ENCODE data around the gene MCTS1. TPM values are rescaled to one million over a fixed set of nuclear protein-coding genes. Genes with fewer than 3 reads are reported as not detected.

Gene MCTS1
- total RNA-seq (10 to 100 TPM; 11.8 to 22.9 (median 20.6) TPM), polyA plus RNA-seq (10 to 100 TPM; 18.4 to 46.9 TPM)
- long read RNA-seq, donor 1, transcript MCTS1-202 (6 exons, 1,018 nt), result major isoform, 7 of 17 reads
- long read RNA-seq, donor 1, partial matches to known transcripts, result 2 of 17 reads
- long read RNA-seq, donor 1, other reads (novel, unspliced or antisense), result 8 of 17 reads
- long read RNA-seq, donor 2, transcript MCTS1-202 (6 exons, 1,018 nt), result major isoform, 44 of 78 reads
- long read RNA-seq, donor 2, partial matches to known transcripts, result 0 of 78 reads
- long read RNA-seq, donor 2, other reads (novel, unspliced or antisense), result 32 of 78 reads
- long read RNA-seq, donor 3, transcript MCTS1-202 (6 exons, 1,018 nt), result major isoform, 8 of 12 reads
- long read RNA-seq, donor 3, partial matches to known transcripts, result 0 of 12 reads
- long read RNA-seq, donor 3, other reads (novel, unspliced or antisense), result 4 of 12 reads

GRCh38 chrX:120603707-120604360 is at the start of gene MCTS1:
MCTS1 (plus strand) TSS chrX:120604101; CDS start chrX:120604237, 136 bp downstream.
- Histone ChIP-seq H3K27me3 (no peaks in the 10 kb centered on the region), H3K9me3 (no peaks in the 10 kb centered on the region), H3K4me3 (peak within 1 kb of the TSS; percentile 57), H3K36me3 (no peaks in the 10 kb centered on the region), H3K27ac (peak within 1 kb of the TSS; percentile 47 to 69), H3K4me1 (ENCODE audit: insufficient read depth) (no peaks in the 10 kb centered on the region)
- WGBS, 3 donors, result 30 to 42% (median 39%) methylated on average over 31 of the region's 31 CpGs
- TF ChIP-seq POLR2A (IDR thresholded peaks at IDR 0.05), result no peak
- TF ChIP-seq EP300 (IDR thresholded peaks at IDR 0.05), result no peak
- TF ChIP-seq CTCF (IDR thresholded peaks at IDR 0.05), result no peak
- intact Hi-C loops (cut with DNase I), result no loop called here
- DNase-seq, result peak; percentile 70 to 81 (median 76)

- Histone ChIP-seq H3K27ac (no peak overlapping the region), H3K36me3 (no peaks in the 10 kb centered on the region), H3K9me3 (no peaks in the 10 kb centered on the region), H3K4me1 (ENCODE audit: insufficient read depth) (no peaks in the 10 kb centered on the region), H3K4me3 (no peak overlapping the region), H3K27me3 (no peaks in the 10 kb centered on the region)
- 77% methylated on average over 5 of the region's 5 CpGs for WGBS, 3 donors
- no peak for DNase-seq
- intact Hi-C loops (cut with DNase I), result no loop called here
- TF ChIP-seq POLR2A (IDR thresholded peaks at IDR 0.05), result no peak
- no peak for TF ChIP-seq EP300 (IDR thresholded peaks at IDR 0.05)
- TF ChIP-seq CTCF (IDR thresholded peaks at IDR 0.05), result no peak
Observed at GRCh38 chrX:120556251-120556650, 47.6 kb upstream of the MCTS1 start.

GRCh38 chrX:120559804-120560203 is 44.1 kb upstream of the MCTS1 start:
- 32 to 52% (median 41%) methylated on average over 7 of the region's 7 CpGs for WGBS, 3 donors
- Histone ChIP-seq H3K9me3 (no peaks in the 10 kb centered on the region), H3K27ac (peak overlapping the region in 1 of 2 donors; percentile 98)

More at GRCh38 chrX:120559804-120560203, 44.1 kb upstream of the MCTS1 start:
- TF ChIP-seq EP300 (IDR thresholded peaks at IDR 0.05) (no peak), CTCF (IDR thresholded peaks at IDR 0.05) (no peak), POLR2A (IDR thresholded peaks at IDR 0.05) (no peak)
- peak overlapping the region; percentile 53 for H3K4me3 ChIP-seq
- no peak for DNase-seq
- H3K27me3 ChIP-seq, result no peaks in the 10 kb centered on the region
- intact Hi-C loops (cut with DNase I), result loop anchor here in 1 of 4 donors (2.0 kb wide), 1 partner anchor 69 kb away; no protein-coding TSS in a partner anchor
- H3K36me3 ChIP-seq, result no peaks in the 10 kb centered on the region
- H3K4me1 ChIP-seq (ENCODE audit: insufficient read depth), result no peaks in the 10 kb centered on the region
